Mammary epithelial cell (primary cell): ENCODE measurements around the gene SALL3.

Experiments used
- EZH2 ChIP-seq: IDR thresholded peaks from 2 replicates; pipeline ENCODE4 v1.6.1; 2012; ENCODE audit warnings: low read length, inconsistent platforms, borderline replicate concordance
- TF ChIP-seq, protein P1 (sequence below), 2 donors: IDR thresholded peaks in 1 of 2; conservative IDR thresholded peaks in 1 of 2; 2 replicates each; pipeline ENCODE4 v1.5.1; 2011 to 2012; ENCODE audit warnings: inconsistent platforms in 2 of 2, low read length in 2 of 2, mild to moderate bottlenecking in 2 of 2, control low read depth in 1 of 2, low read depth in 1 of 2; ENCODE audit not compliant: insufficient read depth in 1 of 2; ENCODE audit errors: extremely low read depth in 1 of 2

DNA sequence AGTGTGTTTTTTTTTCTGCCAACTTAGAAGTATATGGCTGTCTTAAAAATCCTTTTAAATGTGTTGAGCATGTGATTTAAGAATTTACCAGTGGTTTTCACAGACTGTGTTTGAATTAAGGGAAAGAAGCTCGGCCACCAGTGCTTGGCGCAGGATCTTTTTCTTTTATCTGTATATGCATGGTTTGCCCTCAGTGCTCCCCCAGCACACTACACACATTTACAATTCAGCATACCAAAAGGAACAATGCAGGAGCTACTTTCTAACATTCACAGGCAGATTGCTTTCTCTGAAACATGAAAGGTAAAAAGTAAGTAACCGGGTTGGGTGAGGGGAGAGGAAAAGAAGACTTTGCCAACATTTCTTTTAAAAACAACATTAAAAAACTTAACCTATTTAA lies 3.9 kb downstream of the SALL3 start:
- TF ChIP-seq, protein P1, sequence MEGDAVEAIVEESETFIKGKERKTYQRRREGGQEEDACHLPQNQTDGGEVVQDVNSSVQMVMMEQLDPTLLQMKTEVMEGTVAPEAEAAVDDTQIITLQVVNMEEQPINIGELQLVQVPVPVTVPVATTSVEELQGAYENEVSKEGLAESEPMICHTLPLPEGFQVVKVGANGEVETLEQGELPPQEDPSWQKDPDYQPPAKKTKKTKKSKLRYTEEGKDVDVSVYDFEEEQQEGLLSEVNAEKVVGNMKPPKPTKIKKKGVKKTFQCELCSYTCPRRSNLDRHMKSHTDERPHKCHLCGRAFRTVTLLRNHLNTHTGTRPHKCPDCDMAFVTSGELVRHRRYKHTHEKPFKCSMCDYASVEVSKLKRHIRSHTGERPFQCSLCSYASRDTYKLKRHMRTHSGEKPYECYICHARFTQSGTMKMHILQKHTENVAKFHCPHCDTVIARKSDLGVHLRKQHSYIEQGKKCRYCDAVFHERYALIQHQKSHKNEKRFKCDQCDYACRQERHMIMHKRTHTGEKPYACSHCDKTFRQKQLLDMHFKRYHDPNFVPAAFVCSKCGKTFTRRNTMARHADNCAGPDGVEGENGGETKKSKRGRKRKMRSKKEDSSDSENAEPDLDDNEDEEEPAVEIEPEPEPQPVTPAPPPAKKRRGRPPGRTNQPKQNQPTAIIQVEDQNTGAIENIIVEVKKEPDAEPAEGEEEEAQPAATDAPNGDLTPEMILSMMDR (conservative IDR thresholded peaks at IDR 0.05 in 1 of 2, IDR thresholded peaks at IDR 0.05 in 1 of 2; ENCODE audit: extremely low read depth in 1 of 2, insufficient read depth in 1 of 2, low read depth in 1 of 2, low read length in 2 of 2), result no peak
- TF ChIP-seq EZH2, result no peak
